HEK293 (cell line): ENCODE measurements around the gene GET3.

ENCODE experiments used
- ELK4 ChIP-seq: IDR thresholded peaks from 2 replicates; pipeline ENCODE4 v1.6.1; 2011; ENCODE audit warnings: mild to moderate bottlenecking, low read depth, low read length, borderline replicate concordance
- GLI2 ChIP-seq: fragments of 450-650 bp; formaldehyde crosslinking; IDR thresholded peaks from 2 replicates; pipeline ENCODE4; 2017; ENCODE audit warnings: missing biosample characterization, missing genetic modification characterization, low read depth, borderline replicate concordance
- GLI4 ChIP-seq: fragments of 450-650 bp; formaldehyde crosslinking; IDR thresholded peaks from 2 replicates; pipeline ENCODE4 v1.5.1; 2016; ENCODE audit warnings: missing biosample characterization, missing genetic modification characterization
- MEIS1 ChIP-seq: sonication (generic); formaldehyde crosslinking; IDR thresholded peaks from 2 replicates; pipeline ENCODE4 v1.8.1; 2022; ENCODE audit warnings: missing genetic modification reagents, mild to moderate bottlenecking, borderline replicate concordance
- MZF1 ChIP-seq: fragments of 450-650 bp; formaldehyde crosslinking; IDR thresholded peaks from 2 replicates; pipeline ENCODE4 v1.5.1; 2017; ENCODE audit warnings: missing biosample characterization, missing genetic modification characterization, borderline replicate concordance
- PRDM10 ChIP-seq: fragments of 450-650 bp; formaldehyde crosslinking; IDR thresholded peaks from 2 replicates; pipeline ENCODE4 v1.5.1; 2016; ENCODE audit warnings: missing biosample characterization, missing genetic modification characterization
- SCRT2 ChIP-seq: fragments of 450-650 bp; formaldehyde crosslinking; IDR thresholded peaks from 2 replicates; pipeline ENCODE4 v1.5.1; 2016; ENCODE audit warnings: missing biosample characterization, missing genetic modification characterization
- ZBTB17 ChIP-seq: fragments of 450-650 bp; formaldehyde crosslinking; IDR thresholded peaks from 2 replicates; pipeline ENCODE4 v1.5.1; 2016; ENCODE audit warnings: missing biosample characterization, missing genetic modification characterization
- ZBTB7A ChIP-seq: fragments of 450-650 bp; formaldehyde crosslinking; IDR thresholded peaks from 2 replicates; pipeline ENCODE4 v1.5.1; 2016; ENCODE audit warnings: low read depth, missing biosample characterization, missing genetic modification characterization
- ZBTB8A ChIP-seq: fragments of 450-650 bp; formaldehyde crosslinking; IDR thresholded peaks from 2 replicates; pipeline ENCODE4 v1.5.1; 2016; ENCODE audit warnings: missing biosample characterization, missing genetic modification characterization
- ZFP37 ChIP-seq: fragments of 450-650 bp; formaldehyde crosslinking; IDR thresholded peaks from 2 replicates; pipeline ENCODE4 v1.5.1; 2016; ENCODE audit warnings: missing biosample characterization, missing genetic modification characterization
- ZIC2 ChIP-seq: fragments of 450-650 bp; formaldehyde crosslinking; IDR thresholded peaks from 2 replicates; pipeline ENCODE4 v1.5.1; 2016; ENCODE audit warnings: missing biosample characterization, missing genetic modification characterization
- ZNF114 ChIP-seq: fragments of 450-650 bp; formaldehyde crosslinking; IDR thresholded peaks from 2 replicates; pipeline ENCODE4 v1.5.0; 2017; ENCODE audit warnings: missing biosample characterization, missing genetic modification characterization
- ZNF16 ChIP-seq: fragments of 450-650 bp; formaldehyde crosslinking; IDR thresholded peaks from 2 replicates; pipeline ENCODE4 v1.5.1; 2016; ENCODE audit warnings: low read depth, missing biosample characterization, missing genetic modification characterization
- ZNF214 ChIP-seq: fragments of 450-650 bp; formaldehyde crosslinking; IDR thresholded peaks from 2 replicates; pipeline ENCODE4 v1.5.1; 2017; ENCODE audit warnings: missing biosample characterization, mild to moderate bottlenecking, missing genetic modification characterization, borderline replicate concordance
- ZNF324 ChIP-seq: fragments of 450-650 bp; formaldehyde crosslinking; IDR thresholded peaks from 2 replicates; pipeline ENCODE4 v1.5.1; 2016; ENCODE audit warnings: missing biosample characterization, missing genetic modification characterization
- ZNF426 ChIP-seq: fragments of 450-650 bp; formaldehyde crosslinking; IDR thresholded peaks from 2 replicates; pipeline ENCODE4 v1.5.1; 2017; ENCODE audit warnings: missing biosample characterization, missing genetic modification characterization, mild to moderate bottlenecking, inconsistent platforms, moderate library complexity
- ZNF514 ChIP-seq: fragments of 450-650 bp; formaldehyde crosslinking; IDR thresholded peaks from 2 replicates; pipeline ENCODE4 v1.5.1; 2016; ENCODE audit warnings: missing biosample characterization, missing genetic modification characterization
- ZNF560 ChIP-seq: fragments of 450-650 bp; formaldehyde crosslinking; IDR thresholded peaks from 2 replicates; pipeline ENCODE4 v1.5.1; 2017; ENCODE audit warnings: missing biosample characterization, missing genetic modification characterization, borderline replicate concordance
- ZNF571 ChIP-seq: fragments of 450-650 bp; formaldehyde crosslinking; IDR thresholded peaks from 2 replicates; pipeline ENCODE4 v1.5.0; 2017; ENCODE audit warnings: missing biosample characterization, missing genetic modification characterization
- ZNF664 ChIP-seq: fragments of 450-650 bp; formaldehyde crosslinking; IDR thresholded peaks from 2 replicates; pipeline ENCODE4 v1.5.1; 2016; ENCODE audit warnings: missing biosample characterization, missing genetic modification characterization
- ZNF747 ChIP-seq: fragments of 450-650 bp; formaldehyde crosslinking; IDR thresholded peaks from 2 replicates; pipeline ENCODE4 v1.5.1; 2016; ENCODE audit warnings: missing biosample characterization, missing genetic modification characterization
- ZNF777 ChIP-seq: fragments of 450-650 bp; formaldehyde crosslinking; IDR thresholded peaks from 2 replicates; pipeline ENCODE4 v1.5.1; 2017; ENCODE audit warnings: missing biosample characterization, missing genetic modification characterization, borderline replicate concordance
- ZNF785 ChIP-seq: fragments of 450-650 bp; formaldehyde crosslinking; IDR thresholded peaks from 2 replicates; pipeline ENCODE4 v1.5.1; 2016; ENCODE audit warnings: missing biosample characterization, missing genetic modification characterization
- ZNF830 ChIP-seq: fragments of 450-650 bp; IDR thresholded peaks from 2 replicates; pipeline ENCODE4 v1.5.0; 2018; ENCODE audit warnings: missing biosample characterization, missing genetic modification characterization, low read depth, mild to moderate bottlenecking, moderate library complexity
- TF ChIP-seq, protein P1 (sequence below): fragments of 450-650 bp; formaldehyde crosslinking; IDR thresholded peaks from 2 replicates; pipeline ENCODE4 v1.5.1; 2017; ENCODE audit warnings: missing biosample characterization, missing genetic modification characterization
- TF ChIP-seq, protein P2 (sequence below): fragments of 450-650 bp; formaldehyde crosslinking; IDR thresholded peaks from 2 replicates; pipeline ENCODE4 v1.5.1; 2016; ENCODE audit warnings: missing biosample characterization, missing genetic modification characterization, borderline replicate concordance
- TF ChIP-seq, protein P3 (sequence below): fragments of 450-650 bp; formaldehyde crosslinking; IDR thresholded peaks from 2 replicates; pipeline ENCODE4 v1.5.1; 2016; ENCODE audit warnings: missing biosample characterization, missing genetic modification characterization

The GET3 gene

GRCh38 chr19:12736995-12737834, at the start of gene GET3 (continued):
- TF ChIP-seq ZNF514 (no peak), ZBTB8A (tag by site-specific recombination) (peak; percentile 36; the same call in 1 of the 2 replicates), ZNF426 (tag by site-specific recombination) (no peak), ZNF777 (tag by site-specific recombination) (no peak), ZNF747 (tag by site-specific recombination) (no peak), ZNF16 (tag by site-specific recombination) (no peak), ZNF785 (tag by site-specific recombination) (peak; percentile 25; the same call in 1 of the 2 replicates), GLI4 (no peak), ZNF560 (tag by site-specific recombination) (no peak), GLI2 (tag by site-specific recombination) (no peak), ZNF214 (tag by site-specific recombination) (no peak), ZNF114 (tag by site-specific recombination) (no peak), ZBTB7A (tag by site-specific recombination) (0 out of 2 replicates have a peak, but pooled peaks have one; percentile 49), ZFP37 (0 out of 2 replicates have a peak, but pooled peaks have one; percentile 14), MEIS1 (CRISPR knock-in tag) (no peak), MZF1 (tag by site-specific recombination) (no peak), ZIC2 (tag by site-specific recombination) (no peak), ZNF324 (tag by site-specific recombination) (0 out of 2 replicates have a peak, but pooled peaks have one; percentile 82), ZBTB17 (peak; percentile 23; the same call in 1 of the 2 replicates), ZNF830 (tag by site-specific recombination) (no peak), PRDM10 (tag by site-specific recombination) (peak; percentile 99), SCRT2 (tag by site-specific recombination) (no peak), ZNF664 (tag by site-specific recombination) (no peak), ELK4 (no peak), ZNF571 (tag by site-specific recombination) (no peak)
- TF ChIP-seq, protein P1, sequence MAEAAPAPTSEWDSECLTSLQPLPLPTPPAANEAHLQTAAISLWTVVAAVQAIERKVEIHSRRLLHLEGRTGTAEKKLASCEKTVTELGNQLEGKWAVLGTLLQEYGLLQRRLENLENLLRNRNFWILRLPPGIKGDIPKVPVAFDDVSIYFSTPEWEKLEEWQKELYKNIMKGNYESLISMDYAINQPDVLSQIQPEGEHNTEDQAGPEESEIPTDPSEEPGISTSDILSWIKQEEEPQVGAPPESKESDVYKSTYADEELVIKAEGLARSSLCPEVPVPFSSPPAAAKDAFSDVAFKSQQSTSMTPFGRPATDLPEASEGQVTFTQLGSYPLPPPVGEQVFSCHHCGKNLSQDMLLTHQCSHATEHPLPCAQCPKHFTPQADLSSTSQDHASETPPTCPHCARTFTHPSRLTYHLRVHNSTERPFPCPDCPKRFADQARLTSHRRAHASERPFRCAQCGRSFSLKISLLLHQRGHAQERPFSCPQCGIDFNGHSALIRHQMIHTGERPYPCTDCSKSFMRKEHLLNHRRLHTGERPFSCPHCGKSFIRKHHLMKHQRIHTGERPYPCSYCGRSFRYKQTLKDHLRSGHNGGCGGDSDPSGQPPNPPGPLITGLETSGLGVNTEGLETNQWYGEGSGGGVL (tag by site-specific recombination), result no peak
- TF ChIP-seq, protein P2, sequence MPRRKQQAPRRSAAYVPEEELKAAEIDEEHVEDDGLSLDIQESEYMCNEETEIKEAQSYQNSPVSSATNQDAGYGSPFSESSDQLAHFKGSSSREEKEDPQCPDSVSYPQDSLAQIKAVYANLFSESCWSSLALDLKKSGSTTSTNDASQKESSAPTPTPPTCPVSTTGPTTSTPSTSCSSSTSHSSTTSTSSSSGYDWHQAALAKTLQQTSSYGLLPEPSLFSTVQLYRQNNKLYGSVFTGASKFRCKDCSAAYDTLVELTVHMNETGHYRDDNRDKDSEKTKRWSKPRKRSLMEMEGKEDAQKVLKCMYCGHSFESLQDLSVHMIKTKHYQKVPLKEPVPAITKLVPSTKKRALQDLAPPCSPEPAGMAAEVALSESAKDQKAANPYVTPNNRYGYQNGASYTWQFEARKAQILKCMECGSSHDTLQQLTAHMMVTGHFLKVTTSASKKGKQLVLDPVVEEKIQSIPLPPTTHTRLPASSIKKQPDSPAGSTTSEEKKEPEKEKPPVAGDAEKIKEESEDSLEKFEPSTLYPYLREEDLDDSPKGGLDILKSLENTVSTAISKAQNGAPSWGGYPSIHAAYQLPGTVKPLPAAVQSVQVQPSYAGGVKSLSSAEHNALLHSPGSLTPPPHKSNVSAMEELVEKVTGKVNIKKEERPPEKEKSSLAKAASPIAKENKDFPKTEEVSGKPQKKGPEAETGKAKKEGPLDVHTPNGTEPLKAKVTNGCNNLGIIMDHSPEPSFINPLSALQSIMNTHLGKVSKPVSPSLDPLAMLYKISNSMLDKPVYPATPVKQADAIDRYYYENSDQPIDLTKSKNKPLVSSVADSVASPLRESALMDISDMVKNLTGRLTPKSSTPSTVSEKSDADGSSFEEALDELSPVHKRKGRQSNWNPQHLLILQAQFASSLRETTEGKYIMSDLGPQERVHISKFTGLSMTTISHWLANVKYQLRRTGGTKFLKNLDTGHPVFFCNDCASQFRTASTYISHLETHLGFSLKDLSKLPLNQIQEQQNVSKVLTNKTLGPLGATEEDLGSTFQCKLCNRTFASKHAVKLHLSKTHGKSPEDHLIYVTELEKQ (tag by site-specific recombination), result peak; percentile 46; the same call in 1 of the 2 replicates
- TF ChIP-seq, protein P3, sequence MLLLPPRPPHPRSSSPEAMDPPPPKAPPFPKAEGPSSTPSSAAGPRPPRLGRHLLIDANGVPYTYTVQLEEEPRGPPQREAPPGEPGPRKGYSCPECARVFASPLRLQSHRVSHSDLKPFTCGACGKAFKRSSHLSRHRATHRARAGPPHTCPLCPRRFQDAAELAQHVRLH (tag by site-specific recombination), result peak; percentile 93
